Neural progenitor cell (in vitro differentiated cells): ENCODE results near the gene MTA2. TPM values are rescaled to one million over a fixed set of nuclear protein-coding genes. Genes with fewer than 3 reads are reported as not detected.

Experiments
- DNase-seq: peaks from one replicate; pipeline ENCODE4 v3.0.0-alpha.2; 2016; ENCODE audit warnings: low spot score
- H2AFZ ChIP-seq: fragments of 200-600 bp; sonication (generic); replicated peaks from 2 replicates; pipeline ENCODE4 v1.6.1; 2016; ENCODE audit warnings: antibody characterized with exemption
- H3F3A ChIP-seq: fragments of 200-600 bp; sonication (generic); 2 replicates; pipeline ENCODE4 v1.6.1; 2016; ENCODE audit warnings: antibody characterized with exemption, low read depth
- H3K27ac ChIP-seq: fragments of 200-600 bp; sonication (generic); 2 replicates; pipeline ENCODE4 v1.5.1; 2016; ENCODE audit warnings: mild to moderate bottlenecking
- H3K27me3 ChIP-seq: fragments of 200-600 bp; sonication (generic); 2 replicates; pipeline ENCODE4 v1.6.1; 2016; ENCODE audit warnings: mild to moderate bottlenecking, moderate library complexity
- H3K36me3 ChIP-seq: fragments of 200-600 bp; sonication (generic); 2 replicates; pipeline ENCODE4 v1.5.1; 2016
- H3K4me1 ChIP-seq: fragments of 200-600 bp; sonication (generic); 2 replicates; pipeline ENCODE4 v1.6.1; 2016; ENCODE audit warnings: mixed run types
- H3K4me2 ChIP-seq: fragments of 200-600 bp; sonication (generic); 2 replicates; pipeline ENCODE4 v1.6.1; 2016
- H3K4me3 ChIP-seq: fragments of 200-600 bp; sonication (generic); 2 replicates; pipeline ENCODE4 v1.5.1; 2016
- H3K79me2 ChIP-seq: fragments of 200-600 bp; sonication (generic); 2 replicates; pipeline ENCODE4 v1.6.1; 2016; ENCODE audit warnings: low read depth
- H3K9ac ChIP-seq: fragments of 200-600 bp; sonication (generic); 2 replicates; pipeline ENCODE4 v1.6.1; 2016
- H3K9me3 ChIP-seq: fragments of 200-600 bp; sonication (generic); 2 replicates; pipeline ENCODE4 v1.5.1; 2016; ENCODE audit warnings: low read depth
- H4K20me1 ChIP-seq: fragments of 200-600 bp; sonication (generic); 2 replicates; pipeline ENCODE4 v1.6.1; 2016; ENCODE audit warnings: low read depth
- H3K27ac Mint-ChIP-seq: 3 replicates; pipeline ENCODE4 v1.8.0; 2021; ENCODE audit warnings: mixed read lengths
- H3K27me3 Mint-ChIP-seq: 2 replicates; pipeline ENCODE4 v1.8.0; 2022; ENCODE audit warnings: low read depth, mild to moderate bottlenecking, inconsistent platforms, moderate library complexity, mixed read lengths; ENCODE audit not compliant: insufficient read depth
- H3K36me3 Mint-ChIP-seq: 3 replicates; pipeline ENCODE4 v1.8.0; 2021; ENCODE audit warnings: mixed read lengths
- H3K4me1 Mint-ChIP-seq: 3 replicates; pipeline ENCODE4 v1.8.0; 2021; ENCODE audit warnings: mixed read lengths
- H3K4me3 Mint-ChIP-seq: 3 replicates; pipeline ENCODE4 v1.8.0; 2021; ENCODE audit warnings: mild to moderate bottlenecking, moderate library complexity, mixed read lengths
- H3K9me3 Mint-ChIP-seq: 3 replicates; pipeline ENCODE4 v1.8.0; 2020; ENCODE audit warnings: mixed read lengths
- CTCF ChIP-seq: fragments of 200-600 bp; sonication (generic); IDR thresholded peaks from 2 replicates; pipeline ENCODE4 v1.5.1; 2017; ENCODE audit warnings: antibody characterized with exemption, mild to moderate bottlenecking
- EZH2 ChIP-seq: fragments of 200-600 bp; sonication (generic); IDR thresholded peaks from 2 replicates; pipeline ENCODE4 v1.6.1; 2017; ENCODE audit warnings: antibody characterized with exemption, mild to moderate bottlenecking, moderate library complexity
- EZH2phosphoT487 ChIP-seq: fragments of 200-600 bp; sonication (generic); IDR thresholded peaks from 2 replicates; pipeline ENCODE4 v1.6.1; 2017; ENCODE audit warnings: antibody characterized with exemption
- total RNA-seq: library from RNA; depleted of rRNA; stranded (reverse); fragments of >200 nt; gene quantifications from 2 replicates; pipeline ENCODE4 v1.2.3, GENCODE V29; 2015; ENCODE audit warnings: low replicate concordance

Gene MTA2
- total RNA-seq, 1 donor from 2014 or later: 108 TPM

DNA sequence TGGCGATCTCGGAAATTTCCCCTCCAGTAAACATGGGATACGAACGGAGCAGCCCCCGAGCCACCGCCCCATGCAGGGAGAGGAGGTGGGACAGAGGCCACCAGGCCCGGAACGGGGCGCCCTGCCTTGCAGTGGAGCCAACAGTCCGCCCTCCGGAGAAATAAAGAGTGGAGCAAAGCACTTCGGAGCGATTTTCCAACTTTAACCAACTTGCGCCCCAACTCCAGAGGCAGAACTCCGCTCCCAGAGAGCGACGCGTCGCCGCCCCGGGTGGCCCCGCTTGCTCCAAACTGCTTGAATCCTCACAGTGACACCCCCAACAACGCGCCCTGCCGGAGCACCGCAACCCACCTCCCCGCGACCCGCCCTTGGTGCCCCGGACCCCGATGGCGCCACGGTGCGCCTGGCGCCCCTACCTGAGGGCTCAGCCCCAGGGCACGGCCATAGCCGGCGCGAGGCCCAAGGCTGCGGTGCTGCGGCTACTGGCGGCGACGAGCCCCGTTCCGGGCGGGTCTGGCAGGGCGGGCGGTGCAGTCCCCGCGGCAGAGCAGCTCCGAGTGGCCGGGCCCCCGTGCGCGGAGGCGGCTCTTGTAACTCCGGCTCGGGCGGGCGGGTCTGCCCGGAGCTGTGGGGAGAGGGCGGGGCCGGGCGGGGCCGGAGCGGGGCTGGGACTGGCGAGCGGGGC is 55.3 kb downstream of the MTA2 start, which contains the start of gene AHNAK:
AHNAK (minus strand) TSS at position 563 of the 685 bp plus-strand sequence. CDS start 10,708 bp downstream, outside the sequence.
- no peaks in the 10 kb centered on the region for H3K9me3 Mint-ChIP-seq
- H3K4me1 Mint-ChIP-seq: peaks cover 68% of the 10 kb centered on the region

DNA sequence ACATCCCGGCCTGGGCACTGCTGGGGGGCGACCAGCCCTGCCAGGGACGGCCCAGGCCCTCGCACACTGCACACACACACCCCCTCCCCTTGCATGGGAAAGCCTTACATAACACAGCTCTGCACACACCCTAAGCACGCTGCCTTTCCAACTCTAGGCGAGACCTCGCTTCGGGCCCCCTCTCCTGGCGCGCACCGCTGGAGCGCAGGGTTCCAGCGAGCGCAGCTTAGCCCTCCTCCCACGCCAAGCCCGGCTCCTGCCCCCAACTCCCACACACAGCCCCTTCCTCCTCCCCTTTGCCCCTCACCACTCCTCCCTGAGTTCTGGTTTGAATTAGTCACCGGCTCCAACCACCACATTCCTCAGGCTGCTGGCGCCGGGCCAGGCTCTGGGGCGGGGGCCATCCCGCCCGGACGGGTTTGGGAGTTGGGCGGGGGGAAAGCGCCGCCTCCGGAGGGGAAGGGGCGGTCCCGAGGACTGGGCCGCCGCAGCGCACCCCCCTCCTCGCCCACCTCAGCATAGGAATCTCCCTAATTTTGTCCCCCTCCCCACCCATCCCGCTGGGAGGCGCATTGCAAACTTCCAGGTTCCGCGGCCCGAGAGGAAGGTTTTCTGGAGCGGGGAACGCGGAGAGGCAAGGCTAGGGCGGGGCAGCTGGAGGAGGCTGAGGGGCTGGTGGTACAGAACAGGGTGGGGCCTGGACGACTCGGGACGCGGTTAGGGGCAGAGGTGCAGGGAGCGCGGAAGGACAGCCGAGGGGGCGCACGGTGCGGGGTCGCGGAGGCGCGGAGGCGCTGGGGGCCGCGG is 56.0 kb downstream of the MTA2 start:
- H3K79me2 ChIP-seq: no peaks in the 10 kb centered on the region
- peak overlapping the region; percentile 98 for H3K4me2 ChIP-seq
- TF ChIP-seq CTCF (peak; percentile 12), EZH2 (peak; percentile 12), EZH2phosphoT487 (no peak)
- no peak overlapping the region for H3K9ac ChIP-seq
- Mint-ChIP-seq H3K36me3 (no peaks in the 10 kb centered on the region), H3K27ac (no peak overlapping the region), H3K9me3 (no peaks in the 10 kb centered on the region), H3K27me3 (peaks cover 32% of the 10 kb centered on the region), H3K4me1 (peaks cover 68% of the 10 kb centered on the region), H3K4me3 (peak overlapping the region; percentile 92)
- DNase-seq: peak; percentile 87
- H3K27me3 ChIP-seq: peaks cover 64% of the 10 kb centered on the region
- H3K36me3 ChIP-seq: no peaks in the 10 kb centered on the region
- peak overlapping the region; percentile 68 for H2AFZ ChIP-seq
- H4K20me1 ChIP-seq: peaks cover 25% of the 10 kb centered on the region
- H3F3A ChIP-seq: peaks cover 38% of the 10 kb centered on the region
- H3K4me3 ChIP-seq: peak overlapping the region; percentile 72
- peaks cover 20% of the 10 kb centered on the region for H3K4me1 ChIP-seq
- H3K9me3 ChIP-seq: no peaks in the 10 kb centered on the region
- H3K27ac ChIP-seq: no peak overlapping the region

More for the DNA sequence above, 55.3 kb downstream of the MTA2 start, which contains the start of gene AHNAK:
- no peaks in the 10 kb centered on the region for H3K79me2 ChIP-seq
- DNase-seq: peak; percentile 86
- H3K36me3 Mint-ChIP-seq: no peaks in the 10 kb centered on the region
- peaks cover 32% of the 10 kb centered on the region for H3K27me3 Mint-ChIP-seq
- TF ChIP-seq CTCF: no peak
- TF ChIP-seq EZH2phosphoT487: no peak
- no peak for TF ChIP-seq EZH2
- peak within 1 kb of the TSS; percentile 52 for H3K27ac Mint-ChIP-seq
- H3K4me3 Mint-ChIP-seq: peak within 1 kb of the TSS; percentile 92
- peaks cover 43% of the 10 kb centered on the region for H3F3A ChIP-seq
- peaks cover 26% of the 10 kb centered on the region for H3K4me1 ChIP-seq
- peaks cover 64% of the 10 kb centered on the region for H3K27me3 ChIP-seq
- peaks cover 25% of the 10 kb centered on the region for H4K20me1 ChIP-seq
- peak within 1 kb of the TSS; percentile 98 for H3K4me2 ChIP-seq
- no peak within 1 kb of the TSS for H3K27ac ChIP-seq
- H3K4me3 ChIP-seq: peak within 1 kb of the TSS; percentile 72
- no peaks in the 10 kb centered on the region for H3K9me3 ChIP-seq
- peak within 1 kb of the TSS; percentile 68 for H2AFZ ChIP-seq
- H3K9ac ChIP-seq: no peak within 1 kb of the TSS
- H3K36me3 ChIP-seq: no peaks in the 10 kb centered on the region

GRCh38 chr11:62544581-62545436 is 56.9 kb downstream of the MTA2 start:
- H3K9ac ChIP-seq: no peak overlapping the region
- Mint-ChIP-seq H3K27ac (peak overlapping the region; percentile 74), H3K4me3 (peak overlapping the region; percentile 92), H3K36me3 (no peaks in the 10 kb centered on the region), H3K27me3 (peaks cover 27% of the 10 kb centered on the region), H3K9me3 (no peaks in the 10 kb centered on the region), H3K4me1 (peaks cover 67% of the 10 kb centered on the region)
- no peak overlapping the region for H3K27ac ChIP-seq
- no peaks in the 10 kb centered on the region for H3K36me3 ChIP-seq
- H3K79me2 ChIP-seq: no peaks in the 10 kb centered on the region
- peaks cover 38% of the 10 kb centered on the region for H3F3A ChIP-seq
- peak; percentile 28 for TF ChIP-seq EZH2
- peak; percentile 24 for TF ChIP-seq EZH2phosphoT487
- TF ChIP-seq CTCF: no peak
- H3K9me3 ChIP-seq: no peaks in the 10 kb centered on the region
- DNase-seq: peak; percentile 39
- H3K27me3 ChIP-seq: peaks cover 64% of the 10 kb centered on the region
- H2AFZ ChIP-seq: no peak overlapping the region
- H3K4me3 ChIP-seq: peak overlapping the region; percentile 72
- H4K20me1 ChIP-seq: peaks cover 25% of the 10 kb centered on the region
- H3K4me1 ChIP-seq: peaks cover 20% of the 10 kb centered on the region
- H3K4me2 ChIP-seq: peak overlapping the region; percentile 98
